ENCODE data around the gene ADD1.

GRCh38 chr4:2929469-2929868 lies 85.8 kb downstream of the ADD1 start:
- TF ChIP-seq POLR2A (IDR thresholded peaks at IDR 0.05): no peak
- no peak for TF ChIP-seq CTCF (IDR thresholded peaks at IDR 0.05)

Measured in heart left ventricle (tissue), 13 donors.